NCI-H2081 (cell line): Measurements from ENCODE around the gene BOLL.
"Not testable (repeated sequence)": the region's sequence is repeated elsewhere in the genome, so short reads cannot be mapped to it uniquely, and the experiment has no call there.

Experiments
- DNase-seq, 2 experiments: peaks; one replicate each; lab custom pipeline; 2025; lab: John Stamatoyannopoulos, UW

BOLL gene

GRCh38 chr2:197706839-197707207 is 78.3 kb downstream of the BOLL start:
- DNase-seq: no peak

DNA sequence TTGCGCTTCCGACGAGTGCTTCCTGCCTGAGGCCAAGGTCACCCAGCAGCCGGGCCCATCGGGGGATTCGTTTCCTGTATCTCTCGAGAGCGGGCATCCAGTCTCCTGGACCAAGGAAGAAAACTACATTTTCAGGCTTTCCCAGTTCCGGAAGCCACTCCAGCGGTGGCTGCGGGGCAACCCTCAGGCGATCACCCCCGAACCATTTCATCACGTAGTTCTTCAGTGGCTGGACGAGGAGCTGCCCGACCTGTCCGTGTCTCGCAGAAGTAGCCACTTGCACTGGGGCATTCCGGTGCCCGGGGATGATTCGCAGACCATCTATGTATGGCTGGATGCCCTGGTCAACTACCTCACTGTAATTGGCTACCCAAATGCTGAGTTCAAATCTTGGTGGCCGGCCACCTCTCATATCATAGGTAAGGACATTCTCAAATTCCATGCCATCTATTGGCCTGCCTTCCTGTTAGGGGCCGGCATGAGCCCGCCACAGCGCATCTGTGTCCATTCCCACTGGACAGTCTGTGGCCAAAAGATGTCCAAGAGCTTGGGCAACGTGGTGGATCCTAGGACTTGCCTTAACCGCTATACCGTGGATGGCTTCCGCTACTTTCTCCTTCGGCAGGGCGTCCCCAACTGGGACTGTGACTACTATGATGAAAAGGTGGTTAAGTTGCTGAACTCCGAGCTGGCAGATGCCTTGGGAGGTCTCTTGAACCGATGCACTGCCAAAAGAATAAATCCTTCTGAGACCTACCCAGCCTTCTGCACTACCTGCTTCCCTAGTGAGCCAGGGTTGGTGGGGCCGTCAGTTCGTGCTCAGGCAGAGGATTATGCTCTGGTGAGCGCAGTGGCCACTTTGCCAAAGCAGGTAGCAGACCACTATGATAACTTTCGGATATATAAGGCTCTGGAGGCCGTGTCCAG is 78.9 kb downstream of the BOLL start:
- no peak for DNase-seq

- peak; percentile 91 to 93 for DNase-seq
These were observed 79.8 kb downstream of the BOLL start, which contains the start of gene MARS2 for GRCh38 chr2:197705121-197705911. MARS2 (plus strand) TSS chr2:197705369; CDS start chr2:197705406, 37 bp downstream.

GRCh38 chr2:197704434-197705120 is 80.5 kb downstream of the BOLL start:
- no peak for DNase-seq

- no peak for DNase-seq
These were observed 84.2 kb downstream of the BOLL start for GRCh38 chr2:197700960-197701359.

- not testable (repeated sequence) for DNase-seq
These were observed 85.4 kb downstream of the BOLL start for GRCh38 chr2:197699724-197700123.

- not testable (repeated sequence) for DNase-seq
These were observed 88.5 kb downstream of the BOLL start for GRCh38 chr2:197696571-197696970.

DNA sequence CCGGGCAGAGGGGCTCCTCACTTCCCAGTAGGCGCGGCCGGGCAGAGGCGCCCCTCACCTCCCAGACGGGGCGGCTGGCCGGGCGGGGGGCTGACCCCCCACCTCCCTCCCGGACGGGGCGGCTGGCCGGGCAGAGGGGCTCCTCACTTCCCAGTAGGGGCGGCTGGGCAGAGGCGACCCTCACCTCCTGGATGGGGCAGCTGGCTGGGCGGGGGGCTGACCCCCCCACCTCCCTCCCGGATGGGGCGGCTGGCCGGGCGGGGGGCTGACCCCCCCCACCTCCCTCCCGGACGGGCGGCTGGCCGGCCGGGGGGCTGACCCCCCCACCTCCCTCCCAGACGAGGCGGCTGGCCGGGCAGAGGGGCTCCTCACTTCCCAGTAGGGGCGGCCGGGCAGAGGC is 89.1 kb downstream of the BOLL start:
- DNase-seq: not testable (repeated sequence)

DNA sequence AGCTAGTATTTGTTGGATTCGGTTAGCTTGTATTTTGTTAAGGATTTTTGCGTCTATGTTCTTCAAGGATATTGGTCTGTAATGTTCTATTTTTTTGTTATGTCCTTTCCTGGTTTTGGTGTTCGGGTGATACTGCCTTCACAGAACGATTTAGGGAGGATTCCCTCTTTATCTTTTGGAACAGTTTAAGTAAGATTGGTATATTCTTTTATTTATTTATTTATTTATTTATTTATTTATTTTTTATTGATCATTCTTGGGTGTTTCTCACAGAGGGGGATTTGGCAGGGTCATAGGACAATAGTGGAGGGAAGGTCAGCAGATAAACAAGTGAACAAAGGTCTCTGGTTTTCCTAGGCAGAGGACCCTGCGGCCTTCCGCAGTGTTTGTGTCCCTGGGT is 89.9 kb downstream of the BOLL start:
- not testable (repeated sequence) for DNase-seq

GRCh38 chr2:197677483-197677882 is 107.6 kb downstream of the BOLL start:
- DNase-seq: no peak

DNA sequence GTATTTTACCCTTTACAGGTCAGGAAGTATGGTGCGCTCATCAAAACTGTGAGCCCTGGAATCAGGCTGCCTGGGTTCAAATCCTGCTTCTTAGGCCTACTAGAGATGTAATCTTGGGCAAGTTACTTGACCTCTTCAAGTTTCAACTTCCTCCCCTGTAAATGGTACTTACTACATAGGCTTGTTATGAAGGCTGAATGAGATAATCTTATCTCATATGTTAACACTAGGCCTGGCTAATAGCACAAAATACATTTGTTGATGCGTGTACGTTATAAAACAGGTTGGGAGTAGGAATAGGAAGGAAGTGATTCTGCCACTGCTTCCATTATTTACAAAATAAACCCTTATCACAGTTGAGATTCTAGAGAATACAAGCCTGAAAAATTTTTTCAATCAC is 108.1 kb downstream of the BOLL start:
- no peak for DNase-seq
